K562 (cell line): ENCODE measurements around the gene GSDME. TPM values are rescaled to one million over a fixed set of nuclear protein-coding genes. Genes with fewer than 3 reads are reported as not detected.

Experiments
- MTA1 ChIP-seq: fragments of 450-650 bp; IDR thresholded peaks from 2 replicates; pipeline ENCODE4 v1.6.1; 2017; ENCODE audit warnings: borderline replicate concordance
- NCOR1 ChIP-seq: fragments of 450-650 bp; IDR thresholded peaks from 2 replicates; pipeline ENCODE4 v1.6.1; 2016; ENCODE audit warnings: mild to moderate bottlenecking, moderate library complexity
- PRDM10 ChIP-seq: fragments of 450-650 bp; IDR thresholded peaks from 2 replicates; pipeline ENCODE4 v1.6.1; 2018; ENCODE audit not compliant: partially characterized antibody
- PYGO2 ChIP-seq: fragments of 450-650 bp; IDR thresholded peaks from 2 replicates; pipeline ENCODE4 v1.6.1; 2016; ENCODE audit warnings: mild to moderate bottlenecking, missing genetic modification characterization, moderate library complexity, missing compliant biosample characterization
- RAD51 ChIP-seq: fragments of 450-650 bp; IDR thresholded peaks from 2 replicates; pipeline ENCODE4 v1.7.1; 2016; ENCODE audit warnings: low read depth, mild to moderate bottlenecking, borderline replicate concordance
- RBM39 ChIP-seq: fragments of 200-400 bp; formaldehyde crosslinking; optimal IDR thresholded peaks from 2 replicates; pipeline ENCODE3; 2018; ENCODE audit warnings: low read depth, low read length
- REST ChIP-seq, 2 experiments: fragments of 450-650 bp; formaldehyde crosslinking in 1 of 2; IDR thresholded peaks; 2 replicates each; pipeline versions ENCODE4 v1.4.0 to v1.6.1; 2014 to 2020; ENCODE audit warnings: mild to moderate bottlenecking in 2 of 2, borderline replicate concordance in 1 of 2, low read depth in 1 of 2
- SIRT6 ChIP-seq: IDR thresholded peaks from one replicate; pipeline ENCODE4 v1.6.1; 2012; ENCODE audit warnings: low read depth, mild to moderate bottlenecking, control low read depth, inconsistent platforms, low read length, moderate library complexity
- ZSCAN32 ChIP-seq: fragments of 450-650 bp; formaldehyde crosslinking; IDR thresholded peaks from 2 replicates; pipeline ENCODE4 v1.4.0; 2020; ENCODE audit warnings: mild to moderate bottlenecking, moderate library complexity
- polyA plus RNA-seq, 8 experiments: library from polyadenylated mRNA; depleted of rRNA in 4 of 8; stranded (reverse) in 5 of 8; unstranded in 3 of 8; fragments of >200 nt; fragmentation: Nextera tagmentation in 2 of 8; fragmentation: Illumina TruSeq in 1 of 8; extraction: Ambion mirVana in 2 of 8; extraction: Trizol in 1 of 8; gene quantifications; 2 replicates each; pipeline versions ENCODE4 v1.2.1 to v1.2.3, GENCODE V29; 2011 to 2014; ENCODE audit warnings: inconsistent platforms in 1 of 8, missing spikeins in 1 of 8
- total RNA-seq, 7 experiments: library from RNA; depleted of rRNA in 6 of 7; stranded (reverse); fragments of >200 nt in 6 of 7; fragmentation: Illumina TruSeq in 2 of 7; extraction: Trizol in 2 of 7; gene quantifications; 2 replicates each; pipeline versions ENCODE4 v1.2.1 to v1.2.3, GENCODE V29; 2011 to 2021; ENCODE audit warnings: low replicate concordance in 1 of 7
- TF ChIP-seq, protein P1 (sequence below): fragments of 450-650 bp; formaldehyde crosslinking; IDR thresholded peaks from 2 replicates; pipeline ENCODE4 v1.4.0; 2020; ENCODE audit warnings: mild to moderate bottlenecking, moderate library complexity
- TF ChIP-seq, protein P2 (sequence below): fragments of 450-650 bp; IDR thresholded peaks from 2 replicates; pipeline ENCODE4 v1.6.1; 2014; ENCODE audit warnings: low read depth, mild to moderate bottlenecking, moderate library complexity, borderline replicate concordance

GSDME gene
- total and polyA plus RNA-seq, 9 of the 15 experiments (the other 6 are each of a cell fraction or from before 2014, with no cell fraction given), result 0.37 to 1.9 (median 0.62) TPM

DNA sequence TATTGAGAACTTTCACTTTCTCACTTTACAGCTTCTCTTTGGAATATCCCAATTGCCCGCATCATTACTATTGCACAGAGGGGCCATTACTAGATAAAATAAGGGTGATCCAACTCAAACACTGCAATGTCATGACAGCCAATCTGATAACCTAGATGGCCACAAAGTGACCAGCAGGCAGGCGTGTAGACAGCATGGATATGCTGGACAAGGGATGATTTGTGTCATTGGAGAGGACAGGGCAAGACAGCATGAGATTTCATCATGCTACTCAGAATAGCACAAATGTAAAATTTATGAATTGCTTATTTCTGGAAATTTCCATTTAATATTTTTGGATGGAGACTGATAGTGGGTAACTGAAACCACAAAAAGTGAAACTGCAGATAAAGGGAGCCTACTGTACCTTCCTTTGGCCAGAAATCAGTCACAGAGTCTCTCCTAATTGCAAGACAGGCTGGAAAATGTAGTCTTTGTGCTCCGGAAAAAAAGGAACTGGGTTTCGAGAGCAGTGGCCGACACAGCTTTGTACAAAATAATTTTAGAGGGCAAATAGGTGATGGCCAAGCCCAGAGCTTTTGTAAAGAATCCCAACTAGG lies 6.1 kb upstream of the GSDME start (continued):
- TF ChIP-seq PRDM10 (peak; percentile 77), ZSCAN32 (CRISPR knock-in tag) (peak; percentile 82), REST (IDR thresholded peaks at IDR 0.05; ENCODE audit: borderline replicate concordance) (peak; percentile 32; the same call in 1 of the 2 replicates), REST (CRISPR knock-in tag; IDR thresholded peaks at IDR 0.05; ENCODE audit: low read depth) (no peak), RAD51 (0 out of 2 replicates have a peak, but pooled peaks have one; percentile 9), MTA1 (peak; percentile 25; the same call in 1 of the 2 replicates), NCOR1 (peak; percentile 17; the same call in 1 of the 2 replicates), SIRT6 (no peak), PYGO2 (tag) (peak; percentile 37; the same call in 1 of the 2 replicates), RBM39 (no peak)
- TF ChIP-seq, protein P1, sequence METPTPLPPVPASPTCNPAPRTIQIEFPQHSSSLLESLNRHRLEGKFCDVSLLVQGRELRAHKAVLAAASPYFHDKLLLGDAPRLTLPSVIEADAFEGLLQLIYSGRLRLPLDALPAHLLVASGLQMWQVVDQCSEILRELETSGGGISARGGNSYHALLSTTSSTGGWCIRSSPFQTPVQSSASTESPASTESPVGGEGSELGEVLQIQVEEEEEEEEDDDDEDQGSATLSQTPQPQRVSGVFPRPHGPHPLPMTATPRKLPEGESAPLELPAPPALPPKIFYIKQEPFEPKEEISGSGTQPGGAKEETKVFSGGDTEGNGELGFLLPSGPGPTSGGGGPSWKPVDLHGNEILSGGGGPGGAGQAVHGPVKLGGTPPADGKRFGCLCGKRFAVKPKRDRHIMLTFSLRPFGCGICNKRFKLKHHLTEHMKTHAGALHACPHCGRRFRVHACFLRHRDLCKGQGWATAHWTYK (CRISPR knock-in tag), result 0 out of 2 replicates have a peak, but pooled peaks have one; percentile 25
- TF ChIP-seq, protein P2, sequence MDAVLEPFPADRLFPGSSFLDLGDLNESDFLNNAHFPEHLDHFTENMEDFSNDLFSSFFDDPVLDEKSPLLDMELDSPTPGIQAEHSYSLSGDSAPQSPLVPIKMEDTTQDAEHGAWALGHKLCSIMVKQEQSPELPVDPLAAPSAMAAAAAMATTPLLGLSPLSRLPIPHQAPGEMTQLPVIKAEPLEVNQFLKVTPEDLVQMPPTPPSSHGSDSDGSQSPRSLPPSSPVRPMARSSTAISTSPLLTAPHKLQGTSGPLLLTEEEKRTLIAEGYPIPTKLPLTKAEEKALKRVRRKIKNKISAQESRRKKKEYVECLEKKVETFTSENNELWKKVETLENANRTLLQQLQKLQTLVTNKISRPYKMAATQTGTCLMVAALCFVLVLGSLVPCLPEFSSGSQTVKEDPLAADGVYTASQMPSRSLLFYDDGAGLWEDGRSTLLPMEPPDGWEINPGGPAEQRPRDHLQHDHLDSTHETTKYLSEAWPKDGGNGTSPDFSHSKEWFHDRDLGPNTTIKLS, result 0 out of 2 replicates have a peak, but pooled peaks have one; percentile 33
